ENCODE results near the gene KCNQ5.
"Not testable (repeated sequence)": the region's sequence is repeated elsewhere in the genome, so short reads cannot be mapped to it uniquely, and the experiment has no call there.

KCNQ5 gene

GRCh38 chr6:72844614-72845013 is 222.8 kb downstream of the KCNQ5 start:
- DNase-seq (ENCODE audit: low spot score): no peak

- no peak for DNase-seq (ENCODE audit: low spot score)
These were observed 227.5 kb downstream of the KCNQ5 start for GRCh38 chr6:72849346-72849745.

- DNase-seq (ENCODE audit: low spot score): no peak
These were observed 228.2 kb downstream of the KCNQ5 start for GRCh38 chr6:72850040-72850439.

GRCh38 chr6:72850469-72850868 is 228.6 kb downstream of the KCNQ5 start:
- DNase-seq (ENCODE audit: low spot score): no peak

- DNase-seq (ENCODE audit: low spot score): no peak
These were observed 233.6 kb downstream of the KCNQ5 start for GRCh38 chr6:72855471-72855870.

- no peak for DNase-seq (ENCODE audit: low spot score)
These were observed 234.9 kb downstream of the KCNQ5 start for GRCh38 chr6:72856801-72857200.

GRCh38 chr6:72857791-72858585 is 236.1 kb downstream of the KCNQ5 start:
- peak; percentile 15 for DNase-seq (ENCODE audit: low spot score)

GRCh38 chr6:72861059-72861458 is 239.2 kb downstream of the KCNQ5 start:
- DNase-seq (ENCODE audit: low spot score): no peak

- peak; percentile 38 for DNase-seq (ENCODE audit: low spot score)
These were observed 240.1 kb downstream of the KCNQ5 start for GRCh38 chr6:72861935-72862432.

- DNase-seq (ENCODE audit: low spot score): no peak
These were observed 241.3 kb downstream of the KCNQ5 start for GRCh38 chr6:72863131-72863530.

- DNase-seq (ENCODE audit: low spot score): no peak
These were observed 242.4 kb downstream of the KCNQ5 start for GRCh38 chr6:72864236-72864635.

- no peak for DNase-seq (ENCODE audit: low spot score)
These were observed 242.9 kb downstream of the KCNQ5 start for GRCh38 chr6:72864799-72865198.

- DNase-seq (ENCODE audit: low spot score): no peak
These were observed 243.6 kb downstream of the KCNQ5 start for GRCh38 chr6:72865467-72865866.

GRCh38 chr6:72869621-72870020 is 247.8 kb downstream of the KCNQ5 start:
- no peak for DNase-seq (ENCODE audit: low spot score)

GRCh38 chr6:72873433-72873832 is 251.6 kb downstream of the KCNQ5 start:
- DNase-seq (ENCODE audit: low spot score): no peak

GRCh38 chr6:72876256-72876655 is 254.4 kb downstream of the KCNQ5 start:
- DNase-seq (ENCODE audit: low spot score): no peak

GRCh38 chr6:72886170-72886569 is 264.3 kb downstream of the KCNQ5 start:
- DNase-seq (ENCODE audit: low spot score): no peak

GRCh38 chr6:72890233-72890632 is 268.4 kb downstream of the KCNQ5 start:
- DNase-seq (ENCODE audit: low spot score): no peak

- no peak for DNase-seq (ENCODE audit: low spot score)
These were observed 268.8 kb downstream of the KCNQ5 start for GRCh38 chr6:72890671-72891070.

GRCh38 chr6:72892901-72893300 is 271.0 kb downstream of the KCNQ5 start:
- no peak for DNase-seq (ENCODE audit: low spot score)

- DNase-seq (ENCODE audit: low spot score): peak; percentile 40
These were observed 272.2 kb downstream of the KCNQ5 start for GRCh38 chr6:72894091-72894490.

- not testable (repeated sequence) for DNase-seq (ENCODE audit: low spot score)
These were observed 276.4 kb downstream of the KCNQ5 start for GRCh38 chr6:72898313-72898712.

GRCh38 chr6:72905705-72906478 is 284.0 kb downstream of the KCNQ5 start:
- DNase-seq (ENCODE audit: low spot score): peak; percentile 42
